ENCODE measurements around the gene DDX5.

- TF ChIP-seq EZH2 (IDR thresholded peaks at IDR 0.05; ENCODE audit: insufficient read depth, poor library complexity, severe bottlenecking): no peak
- TF ChIP-seq EZH2phosphoT487 (IDR thresholded peaks at IDR 0.05; ENCODE audit: insufficient read depth, low read depth): no peak
Measured at GRCh38 chr17:64535357-64535756, 29.3 kb upstream of the DDX5 start.

Measured in GM23248 (cell line).